A549 (cell line): ENCODE results near the gene KLHL1. TPM values are rescaled to one million over a fixed set of nuclear protein-coding genes. Genes with fewer than 3 reads are reported as not detected.

Experiments used
- ATAC-seq, 2 experiments: fragments of 200-7000 bp in 1 of 2; fragments of >200 bp in 1 of 2; cut with Nextera tagmentation in 1 of 2; cut with Tn5 transposase in 1 of 2; 3 replicates each; pipeline versions ENCODE4 v1.8.0 to v1.9.1; 2018 to 2020; ENCODE audit warnings: mild to moderate bottlenecking in 1 of 2, moderate library complexity in 1 of 2
- CTCF ChIA-PET: fragments of 300-600 bp; sonication (Branson Sonifier 250); formaldehyde crosslinking; extraction: SDS; loops from one replicate; lab custom pipeline; 2021; ENCODE audit warnings: antibody characterized with exemption, inconsistent platforms; lab: Yijun Ruan, JAX
- POLR2A ChIA-PET: fragments of 350-600 bp; formaldehyde crosslinking; extraction: SDS; loops from one replicate; lab custom pipeline; 2021; ENCODE audit warnings: antibody characterized with exemption, inconsistent platforms; lab: Yijun Ruan, JAX
- DNase-seq, 2 experiments: peaks; one replicate each; pipeline versions ENCODE4 v3.0.0 to v3.0.0-alpha.2; 2011 to 2016; ENCODE audit warnings: low read depth in 1 of 2, low spot score in 1 of 2
- FAIRE-seq: peaks from 2 replicates; lab custom pipeline; 2011; peaks lifted over from hg19 to GRCh38; lab: Jason Lieb, UNC
- H3K27ac ChIP-seq, 2 experiments: fragments of >200 bp; sonication (Bioruptor Twin); formaldehyde crosslinking; 3 replicates each; pipeline ENCODE4 v1.5.1; 2016 to 2017
- H3K4me1 ChIP-seq: fragments of >200 bp; sonication (Bioruptor Twin); formaldehyde crosslinking; 3 replicates; pipeline ENCODE4 v1.6.1; 2016
- H3K4me2 ChIP-seq: fragments of >200 bp; sonication (Bioruptor Twin); formaldehyde crosslinking; 3 replicates; pipeline ENCODE4 v1.6.1; 2016
- H3K4me3 ChIP-seq: fragments of >200 bp; sonication (Bioruptor Twin); formaldehyde crosslinking; 3 replicates; pipeline ENCODE4 v1.5.1; 2016
- H3K9me3 ChIP-seq: fragments of >200 bp; sonication (Bioruptor Twin); formaldehyde crosslinking; 3 replicates; pipeline ENCODE4 v1.6.1; 2016
- CHD2 ChIP-seq: fragments of 150-350 bp; IDR thresholded peaks from 2 replicates; pipeline ENCODE4 v1.6.1; 2014; ENCODE audit warnings: low read length; ENCODE audit not compliant: partially characterized antibody
- CHD4 ChIP-seq: fragments of 200-600 bp; sonication (generic); IDR thresholded peaks from 2 replicates; pipeline ENCODE4 v1.6.1; 2016; ENCODE audit warnings: antibody characterized with exemption, mild to moderate bottlenecking, borderline replicate concordance
- CTCF ChIP-seq: fragments of >200 bp; sonication (Bioruptor Twin); formaldehyde crosslinking; IDR thresholded peaks from 3 replicates; pipeline ENCODE4 v1.5.1; 2016
- ELK1 ChIP-seq: fragments of 150-350 bp; IDR thresholded peaks from 2 replicates; pipeline ENCODE4 v1.6.1; 2014; ENCODE audit warnings: low read depth, mild to moderate bottlenecking, low read length
- EP300 ChIP-seq, 2 experiments: fragments of >200 bp; sonication (Bioruptor Twin); formaldehyde crosslinking; IDR thresholded peaks; 2 replicates in 1 of 2; 3 replicates in 1 of 2; pipeline ENCODE4 v1.6.1; 2016 to 2017
- GATA3 ChIP-seq: IDR thresholded peaks from 2 replicates; pipeline ENCODE4 v1.6.1; 2012; ENCODE audit warnings: borderline replicate concordance
- HDAC2 ChIP-seq: fragments of 200-600 bp; sonication (generic); IDR thresholded peaks from 2 replicates; pipeline ENCODE4 v1.6.1; 2016
- HOXB13 ChIP-seq: fragments of 250-450 bp; sonication (Bioruptor Pico); IDR thresholded peaks from 2 replicates; pipeline ENCODE4 v1.5.0; 2020; ENCODE audit warnings: low read depth, mild to moderate bottlenecking, moderate library complexity
- JUNB ChIP-seq: fragments of >200 bp; sonication (Bioruptor Twin); formaldehyde crosslinking; IDR thresholded peaks from 2 replicates; pipeline ENCODE4 v1.6.1; 2016
- KDM5A ChIP-seq: fragments of 200-600 bp; sonication (generic); IDR thresholded peaks from 2 replicates; pipeline ENCODE4 v1.6.1; 2016; ENCODE audit warnings: antibody characterized with exemption, mild to moderate bottlenecking
- MAX ChIP-seq: IDR thresholded peaks from 2 replicates; pipeline ENCODE4 v1.6.1; 2012
- NPAS2 ChIP-seq: fragments of 250-450 bp; sonication (Bioruptor Pico); IDR thresholded peaks from 2 replicates; pipeline ENCODE4 v1.8.0; 2022; ENCODE audit warnings: mild to moderate bottlenecking, moderate library complexity, borderline replicate concordance
- PBX3 ChIP-seq: IDR thresholded peaks from 2 replicates; pipeline ENCODE4 v1.6.1; 2012
- PHF8 ChIP-seq: fragments of 200-600 bp; sonication (generic); IDR thresholded peaks from 2 replicates; pipeline ENCODE4 v1.6.1; 2016; ENCODE audit warnings: low read depth, mild to moderate bottlenecking, antibody characterized with exemption, moderate library complexity, borderline replicate concordance
- POLR2A ChIP-seq: IDR thresholded peaks from 2 replicates; pipeline ENCODE4 v1.6.1; 2012; ENCODE audit warnings: mild to moderate bottlenecking, low read length
- POLR2AphosphoS2 ChIP-seq: conservative IDR thresholded peaks from 2 replicates; pipeline ENCODE4 v1.6.1; 2012; ENCODE audit warnings: low read length, improper control_type of control experiment, inconsistent platforms
- RCOR1 ChIP-seq: fragments of 150-350 bp; IDR thresholded peaks from 2 replicates; pipeline ENCODE4 v1.6.1; 2014; ENCODE audit warnings: antibody characterized with exemption, low read length, low read depth
- RNF2 ChIP-seq: fragments of 200-600 bp; sonication (generic); IDR thresholded peaks from 2 replicates; pipeline ENCODE4 v1.6.1; 2016; ENCODE audit warnings: low read depth, mild to moderate bottlenecking, antibody characterized with exemption, moderate library complexity, borderline replicate concordance
- ZC3H11A ChIP-seq: fragments of 450-650 bp; IDR thresholded peaks from 2 replicates; pipeline ENCODE4 v1.6.1; 2014; ENCODE audit warnings: antibody characterized with exemption, mild to moderate bottlenecking
- ZNF302 ChIP-seq: fragments of 250-450 bp; sonication (Bioruptor Pico); IDR thresholded peaks from 2 replicates; pipeline ENCODE4 v1.9.0; 2021; ENCODE audit warnings: inconsistent platforms, mild to moderate bottlenecking, moderate library complexity
- ZSCAN20 ChIP-seq: fragments of 250-450 bp; sonication (Bioruptor Pico); IDR thresholded peaks from 2 replicates; pipeline ENCODE4 v1.8.0; 2022; ENCODE audit warnings: mild to moderate bottlenecking, moderate library complexity
- WGBS: methylation state at CpG from one replicate; pipeline ENCODE4 v1.1.6; 2017; ENCODE audit errors: missing lambda C conversion rate; 5-methylcytosine and 5-hydroxymethylcytosine counted together
- polyA plus RNA-seq, 4 experiments: library from polyadenylated mRNA; depleted of rRNA in 3 of 4; stranded (reverse); fragments of >200 nt; fragmentation: RNase III in 1 of 4; extraction: RNeasy Plus Mini Kit Qiagen cat#74134 plus additional on column Dnase treatment in 1 of 4; gene quantifications; 2 replicates in 3 of 4; 3 replicates in 1 of 4; pipeline ENCODE4 v1.2.3, GENCODE V29; 2011 to 2017

The KLHL1 gene
- polyA plus RNA-seq, 2 of the 4 experiments (the other 2 are of a cell fraction): not detected

- POLR2A ChIA-PET: no interaction called here
- no peak overlapping the region for H3K4me2 ChIP-seq
Measured at GRCh38 chr13:69970520-69970919, 137.7 kb downstream of the KLHL1 start.

GRCh38 chr13:69959046-69959445 is 149.2 kb downstream of the KLHL1 start:
- WGBS: 27% methylated on average over 2 of the region's 2 CpGs
- no peak for ATAC-seq
- H3K9me3 ChIP-seq: no peaks in the 10 kb centered on the region
- H3K4me2 ChIP-seq: no peak overlapping the region
- no peak for TF ChIP-seq NPAS2 (CRISPR knock-in tag)
- TF ChIP-seq CTCF: no peak
- no peak for TF ChIP-seq ZSCAN20 (CRISPR knock-in tag)
- no peak for TF ChIP-seq HDAC2
- no peak for TF ChIP-seq HOXB13
- no peak for TF ChIP-seq JUNB
- TF ChIP-seq GATA3: no peak
- no peak for TF ChIP-seq RCOR1
- ChIA-PET CTCF (interaction anchor here (0.7 kb wide), 1 partner anchor 183 kb away, joined by 3 read pairs; no protein-coding TSS in a partner anchor), POLR2A (no interaction called here)
- no peak overlapping the region for H3K4me3 ChIP-seq
- DNase-seq: no peak
- H3K27ac ChIP-seq: no peak overlapping the region
- no peaks in the 10 kb centered on the region for H3K4me1 ChIP-seq
- no peak for FAIRE-seq

More at GRCh38 chr13:69970520-69970919, 137.7 kb downstream of the KLHL1 start:
- 9% methylated on average over 2 of the region's 2 CpGs for WGBS
- no peaks in the 10 kb centered on the region for H3K9me3 ChIP-seq
- FAIRE-seq (no peak), DNase-seq (peak in 1 of 2 experiments; percentile 0), ATAC-seq (no peak)
- CTCF ChIA-PET: no interaction called here
- no peak overlapping the region for H3K27ac ChIP-seq
- no peak for TF ChIP-seq CHD2
- TF ChIP-seq ELK1: no peak
- no peak for TF ChIP-seq POLR2AphosphoS2
- TF ChIP-seq CHD4: no peak
- no peak for TF ChIP-seq EP300 (IDR thresholded peaks at IDR 0.05)
- H3K4me3 ChIP-seq: no peak overlapping the region
- no peaks in the 10 kb centered on the region for H3K4me1 ChIP-seq

GRCh38 chr13:69956839-69957238 is 151.4 kb downstream of the KLHL1 start:
- Histone ChIP-seq H3K9me3 (no peaks in the 10 kb centered on the region), H3K27ac (no peak overlapping the region), H3K4me2 (no peak overlapping the region), H3K4me3 (no peak overlapping the region), H3K4me1 (no peaks in the 10 kb centered on the region)
- POLR2A ChIA-PET: no interaction called here
- DNase-seq: no peak
- TF ChIP-seq KDM5A: no peak
- TF ChIP-seq ZNF302 (CRISPR knock-in tag): no peak
- TF ChIP-seq POLR2A: no peak
- TF ChIP-seq PBX3: no peak
- TF ChIP-seq ZC3H11A: no peak
- no peak for TF ChIP-seq MAX
- no peak for TF ChIP-seq NPAS2 (CRISPR knock-in tag)
- TF ChIP-seq PHF8: no peak
- TF ChIP-seq CHD4: no peak
- TF ChIP-seq RNF2: no peak
- no peak for ATAC-seq
- CTCF ChIA-PET: no interaction called here
- no peak for FAIRE-seq
- 24% methylated on average over 5 of the region's 5 CpGs for WGBS
